Fibroblast of skin of scalp (primary cell): ENCODE data around the gene AGO3.

ENCODE experiments used
- DNase-seq: peaks from one replicate; pipeline ENCODE4 v3.0.0-alpha.2; 2013

AGO3 gene

GRCh38 chr1:36096500-36097432, 165.9 kb downstream of the AGO3 start:
- DNase-seq, result peak; percentile 40

GRCh38 chr1:36097693-36098585, 167.0 kb downstream of the AGO3 start:
- DNase-seq, result no peak

GRCh38 chr1:36098650-36099365, 167.9 kb downstream of the AGO3 start:
- DNase-seq, result no peak

GRCh38 chr1:36099681-36100341, 168.9 kb downstream of the AGO3 start:
- DNase-seq, result peak; percentile 77

- no peak for DNase-seq
Observed at GRCh38 chr1:36100376-36100775, 169.5 kb downstream of the AGO3 start.

GRCh38 chr1:36101546-36101945, 170.6 kb downstream of the AGO3 start:
- no peak for DNase-seq

- no peak for DNase-seq
Observed at GRCh38 chr1:36106269-36106668, 175.4 kb downstream of the AGO3 start.

- DNase-seq, result no peak
Observed at GRCh38 chr1:36107394-36107793, 176.5 kb downstream of the AGO3 start.

GRCh38 chr1:36108314-36108713, 177.4 kb downstream of the AGO3 start:
- peak; percentile 88 for DNase-seq

- DNase-seq, result peak; percentile 85
Observed at GRCh38 chr1:36109041-36109679, 178.3 kb downstream of the AGO3 start.

GRCh38 chr1:36111151-36111550, 180.2 kb downstream of the AGO3 start:
- DNase-seq, result no peak

GRCh38 chr1:36112823-36113222, 181.9 kb downstream of the AGO3 start:
- DNase-seq, result no peak

- DNase-seq, result no peak
Observed at GRCh38 chr1:36114371-36114770, 183.5 kb downstream of the AGO3 start.

GRCh38 chr1:36115200-36115669, 184.3 kb downstream of the AGO3 start:
- DNase-seq, result peak; percentile 96

- peak; percentile 85 for DNase-seq
Observed at GRCh38 chr1:36115931-36116330, 185.0 kb downstream of the AGO3 start.

- no peak for DNase-seq
Observed at GRCh38 chr1:36116901-36117300, 186.0 kb downstream of the AGO3 start.

GRCh38 chr1:36118447-36119204, 187.7 kb downstream of the AGO3 start:
- DNase-seq, result no peak

- DNase-seq, result peak; percentile 68
Observed at GRCh38 chr1:36119456-36119855, 188.6 kb downstream of the AGO3 start.
